ENCODE results near the gene CFHR3. TPM values are rescaled to one million over a fixed set of nuclear protein-coding genes. Genes with fewer than 3 reads are reported as not detected.
"Not testable (repeated sequence)": the region's sequence is repeated elsewhere in the genome, so short reads cannot be mapped to it uniquely, and the experiment has no call there.

The CFHR3 gene
- not detected for polyA plus RNA-seq (2013, experiment 1 of 2; ENCODE audit: insufficient read length)
- not detected for polyA plus RNA-seq (2013, experiment 2 of 2; ENCODE audit: insufficient read length)

DNA sequence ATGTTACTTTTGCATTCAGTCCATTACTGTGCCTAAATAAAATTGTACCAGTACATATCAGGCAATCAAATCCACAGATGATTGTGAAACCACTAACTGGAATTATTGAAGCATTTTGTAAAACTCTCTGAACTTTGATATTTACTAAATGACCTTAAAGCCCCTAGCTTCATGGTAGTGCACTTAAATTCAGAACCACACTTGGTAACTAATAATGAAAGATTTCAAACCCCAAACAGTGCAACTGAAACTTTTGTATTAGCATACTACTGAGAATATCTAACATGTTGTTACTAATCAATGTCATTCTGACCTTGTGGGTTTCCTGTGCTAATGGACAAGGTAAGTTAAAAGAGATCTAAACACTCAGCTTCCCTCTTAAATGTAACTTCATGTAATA, at the start of gene CFHR3:
CFHR3 (plus strand) TSS at position 238 of the 400 bp plus-strand sequence; CDS start at position 285, 47 bp downstream.
- DNase-seq = no peak

DNA sequence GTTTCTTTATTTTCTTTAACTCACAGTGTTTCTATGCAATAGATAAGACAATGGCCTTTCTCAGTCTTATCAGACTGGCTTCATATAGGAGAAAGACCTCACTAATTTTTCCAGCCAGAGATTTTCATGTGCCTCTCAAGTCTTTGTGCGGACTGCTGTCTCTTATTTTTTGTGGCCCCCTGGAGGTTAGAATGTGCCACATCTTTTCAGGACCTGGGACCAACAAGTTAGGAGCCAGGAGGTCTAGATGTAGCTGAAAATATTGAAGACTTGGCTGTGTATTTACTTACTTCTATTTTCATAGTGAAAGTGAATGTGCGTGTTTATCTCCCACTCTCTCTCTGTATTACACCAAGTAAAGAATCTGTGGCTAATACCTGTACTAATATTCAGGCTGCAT, 42.1 kb upstream of the CFHR3 start:
- DNase-seq = peak; percentile 0

DNA sequence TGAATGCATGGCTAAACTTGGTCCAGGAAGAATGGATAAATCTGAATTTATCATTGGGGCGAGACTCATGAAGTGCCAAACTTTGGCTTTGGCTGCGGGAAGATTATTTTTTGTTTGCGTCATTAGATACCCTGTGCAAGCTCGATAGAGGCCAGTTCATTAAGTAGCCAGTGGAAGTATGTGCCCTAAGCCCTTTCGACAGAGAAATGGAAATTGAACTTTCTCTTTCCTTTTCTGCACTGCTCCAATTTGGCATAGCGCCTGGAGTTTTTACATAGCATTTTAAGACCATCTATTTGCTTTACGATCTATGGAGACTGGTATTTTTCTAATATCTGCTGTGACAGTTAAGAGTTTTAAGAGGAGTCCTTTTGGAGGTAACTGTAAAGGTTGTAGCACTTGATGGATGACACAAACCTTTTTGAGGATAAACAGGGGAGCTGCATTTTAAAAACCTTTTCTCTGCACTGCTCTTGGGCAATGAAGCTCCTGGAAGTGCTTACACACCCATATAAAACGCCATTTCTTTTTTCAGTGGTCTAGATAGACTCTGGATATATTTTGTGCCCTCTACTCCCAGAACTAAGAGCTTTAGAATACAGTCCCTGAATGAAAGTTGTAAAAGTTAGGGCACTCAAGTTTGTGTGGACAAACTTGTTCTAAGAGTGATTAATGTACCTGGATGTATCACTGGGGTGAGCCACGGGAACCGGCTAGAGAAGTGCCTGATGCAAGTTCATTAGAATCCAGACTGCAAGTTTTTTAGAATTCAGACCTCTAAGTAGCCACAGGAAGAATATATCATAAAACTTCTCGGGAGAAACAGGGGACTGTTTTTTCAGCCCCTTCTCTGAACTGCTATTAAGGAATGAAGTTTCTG, 41.3 kb upstream of the CFHR3 start:
- no peak for DNase-seq

DNA sequence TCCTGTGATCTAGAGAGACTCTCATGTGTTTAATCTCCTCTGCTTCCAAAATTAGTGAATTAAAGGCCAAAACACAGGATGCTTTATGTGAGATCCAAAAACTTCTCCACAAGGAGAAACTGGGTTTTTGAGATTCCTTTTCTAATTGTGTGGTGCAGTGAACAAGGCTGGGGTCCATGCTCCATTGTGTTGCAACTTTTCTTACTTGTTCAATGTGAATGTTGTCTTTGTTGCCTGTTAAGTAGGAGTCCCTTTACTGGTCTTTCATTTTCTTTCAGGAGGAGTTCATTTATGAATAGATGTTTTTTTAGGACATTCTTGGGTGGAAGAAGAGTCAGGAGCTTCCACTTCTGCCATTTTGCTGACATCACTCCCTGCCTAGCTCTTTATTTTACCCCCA, 40.6 kb upstream of the CFHR3 start:
- no peak for DNase-seq

DNA sequence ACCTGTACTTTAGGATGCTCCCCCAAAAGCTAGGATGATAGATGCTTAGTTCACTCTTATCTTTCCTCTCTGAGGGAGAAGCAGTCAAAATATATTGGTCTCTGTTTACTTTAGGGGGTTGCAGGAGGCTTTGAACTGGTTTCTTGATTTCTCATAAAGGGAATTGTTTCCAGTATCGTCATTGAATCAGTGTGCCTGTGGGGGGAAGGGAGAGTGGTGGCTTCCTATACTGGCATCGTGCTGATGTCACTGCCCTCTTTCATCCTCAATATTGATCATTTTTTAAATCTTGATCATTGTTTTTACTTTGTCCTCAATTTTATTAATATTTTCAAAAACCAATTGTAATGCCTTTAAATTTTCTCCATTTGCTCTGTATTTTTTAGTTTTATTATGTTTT, 40.2 kb upstream of the CFHR3 start:
- no peak for DNase-seq

DNA sequence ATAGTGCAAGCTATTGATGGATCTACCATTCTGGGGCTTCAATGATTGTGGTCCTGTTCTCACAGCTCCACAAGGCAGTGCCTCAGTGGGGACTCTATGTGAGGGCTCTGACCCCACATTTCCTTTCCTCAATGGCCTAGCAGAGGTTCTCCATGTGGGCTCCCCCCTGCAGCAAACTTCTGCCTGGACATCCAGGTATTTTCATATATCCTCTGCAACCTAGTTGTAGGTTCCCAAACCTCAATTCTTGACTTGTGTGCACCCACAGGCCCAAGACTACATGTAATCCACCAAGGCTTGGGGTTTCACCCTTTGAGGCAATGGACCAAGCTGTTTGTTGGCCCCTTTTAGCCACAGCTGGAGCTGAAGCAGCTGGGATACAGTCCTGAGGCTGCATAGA, 35.9 kb upstream of the CFHR3 start:
- DNase-seq = no peak

DNA sequence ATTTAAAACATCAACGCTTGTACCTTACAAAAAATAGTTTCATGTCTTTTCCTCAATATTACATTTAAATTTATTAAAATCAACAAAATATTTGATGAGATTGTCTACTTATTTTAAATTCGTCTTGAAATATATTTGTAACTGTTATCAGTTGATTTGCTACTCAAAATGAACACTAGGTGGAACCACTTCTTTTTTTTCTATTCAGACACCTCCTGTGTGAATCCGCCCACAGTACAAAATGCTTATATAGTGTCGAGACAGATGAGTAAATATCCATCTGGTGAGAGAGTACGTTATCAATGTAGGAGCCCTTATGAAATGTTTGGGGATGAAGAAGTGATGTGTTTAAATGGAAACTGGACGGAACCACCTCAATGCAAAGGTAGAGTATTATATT, 31.4 kb upstream of the CFHR3 start:
- peak; percentile 42 for DNase-seq

DNA sequence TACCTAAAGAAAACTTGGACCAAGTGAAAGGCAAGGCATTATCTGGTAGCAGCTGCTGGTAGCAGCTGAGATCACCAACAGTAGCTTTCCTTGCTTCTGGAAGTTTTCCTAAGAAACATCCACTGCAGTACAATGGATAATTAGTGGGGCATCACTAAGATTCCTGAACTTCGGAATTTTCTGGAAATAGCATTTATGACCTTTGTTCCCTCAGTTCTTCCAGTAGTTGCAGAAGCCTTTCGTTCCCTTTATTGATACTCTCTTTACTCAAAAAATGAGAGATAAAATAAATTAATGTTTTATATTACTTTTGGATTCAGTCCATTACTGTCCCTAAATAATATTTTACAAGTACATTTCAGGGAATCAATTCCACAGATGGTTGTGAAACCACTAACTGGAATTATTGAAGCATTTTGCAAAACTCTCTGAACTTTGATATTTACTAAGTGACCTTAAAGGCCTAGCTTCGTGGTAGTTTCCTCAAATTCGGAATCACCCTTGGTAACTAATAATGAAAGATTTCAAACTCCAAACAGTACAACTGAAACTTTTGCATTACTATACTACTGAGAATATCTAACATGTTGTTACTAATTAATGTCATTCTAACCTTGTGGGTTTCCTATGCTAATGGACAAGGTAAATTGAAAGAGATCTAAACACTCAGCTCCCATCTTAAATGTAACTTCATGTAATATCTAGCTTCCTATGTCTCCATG, 9.5 kb upstream of the CFHR3 start:
- DNase-seq = not testable (repeated sequence)

DNA sequence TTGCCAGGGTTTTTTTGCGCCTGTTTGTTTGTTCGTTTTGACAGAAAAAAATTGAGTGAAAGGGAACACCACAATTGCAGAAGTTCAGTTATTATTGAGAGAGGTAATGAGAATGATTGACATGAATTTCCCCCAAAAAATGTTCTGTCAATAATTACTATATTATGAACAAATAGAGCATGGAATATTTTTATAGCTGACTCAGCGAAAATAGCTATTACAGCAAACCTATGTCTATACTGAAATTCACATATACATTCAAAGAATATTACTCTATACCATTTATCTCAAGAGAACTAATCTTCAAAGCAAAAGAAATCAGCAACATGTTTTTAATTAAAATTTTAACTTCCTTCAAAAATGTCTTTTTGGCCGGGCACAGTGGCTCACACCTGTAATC, 4.8 kb upstream of the CFHR3 start:
- not testable (repeated sequence) for DNase-seq

DNA sequence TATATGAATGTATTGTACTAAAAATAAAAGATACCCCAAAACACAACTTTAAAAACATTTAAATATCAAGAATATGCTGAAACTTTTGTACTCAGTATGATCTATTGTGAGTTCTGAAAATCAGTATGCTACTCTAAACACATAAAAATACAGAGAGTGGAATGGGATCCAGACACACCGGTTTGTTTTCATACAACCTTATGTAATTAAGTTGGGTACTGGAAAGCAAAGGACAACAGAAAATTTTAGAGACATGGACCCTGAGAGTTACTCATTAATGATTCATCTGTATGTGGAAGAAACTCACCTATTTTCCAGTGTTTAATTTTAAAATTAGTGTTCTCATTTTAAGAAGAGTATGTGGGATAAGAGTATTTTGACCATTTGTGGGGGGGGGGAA, 927 bp upstream of the CFHR3 start:
- no peak for DNase-seq

DNA sequence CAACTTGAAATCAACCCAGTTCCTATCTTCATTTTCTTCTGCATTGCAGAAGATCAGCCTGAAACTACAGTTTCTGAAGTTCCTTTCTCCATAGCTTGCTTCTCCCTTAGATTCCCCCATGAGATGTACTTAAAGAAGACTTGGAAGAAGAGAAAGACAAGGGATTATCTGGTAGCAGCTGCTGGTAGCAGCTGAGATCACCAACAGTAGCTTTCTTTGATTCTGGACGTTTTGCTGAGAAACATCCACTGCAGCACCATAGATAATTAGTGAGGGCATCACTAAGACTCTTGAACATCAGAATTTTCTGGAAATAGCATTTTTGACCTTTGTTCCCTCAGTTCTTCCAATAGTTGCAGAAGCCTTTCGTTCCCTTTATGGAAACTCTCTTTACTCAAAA, 465 bp upstream of the CFHR3 start:
- no peak for DNase-seq

DNA sequence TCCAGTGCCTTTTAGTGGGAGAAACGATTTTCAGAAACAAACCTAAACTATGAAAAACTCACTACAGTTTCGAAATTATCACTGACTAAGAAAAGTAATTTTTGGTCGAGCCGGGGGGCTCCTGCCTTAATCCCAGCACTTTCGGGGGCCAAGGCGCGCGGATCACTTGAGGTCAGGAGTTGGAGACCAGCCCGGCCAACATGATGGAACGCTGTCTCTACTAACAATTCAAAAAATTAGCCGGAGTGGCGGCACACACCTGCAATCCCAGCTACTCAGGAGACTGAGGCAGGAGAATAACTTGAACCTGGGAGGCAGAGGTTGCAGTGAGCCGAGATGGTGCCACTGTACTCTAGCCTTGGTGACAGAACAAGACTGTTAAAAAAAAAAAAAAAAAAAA, 3.0 kb downstream of the CFHR3 start:
- no peak for DNase-seq

DNA sequence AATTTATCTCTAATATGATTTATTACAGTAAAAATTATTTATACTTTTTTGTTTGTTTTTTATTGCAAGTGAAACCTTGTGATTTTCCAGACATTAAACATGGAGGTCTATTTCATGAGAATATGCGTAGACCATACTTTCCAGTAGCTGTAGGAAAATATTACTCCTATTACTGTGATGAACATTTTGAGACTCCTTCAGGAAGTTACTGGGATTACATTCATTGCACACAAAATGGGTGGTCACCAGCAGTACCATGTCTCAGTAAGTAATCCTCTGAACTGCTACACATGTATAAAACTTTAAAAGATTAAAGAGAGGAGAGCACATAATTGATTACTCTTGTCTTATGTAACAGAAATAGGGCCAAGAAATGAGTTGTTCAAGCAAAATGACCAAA, 4.5 kb downstream of the CFHR3 start:
- no peak for DNase-seq

DNA sequence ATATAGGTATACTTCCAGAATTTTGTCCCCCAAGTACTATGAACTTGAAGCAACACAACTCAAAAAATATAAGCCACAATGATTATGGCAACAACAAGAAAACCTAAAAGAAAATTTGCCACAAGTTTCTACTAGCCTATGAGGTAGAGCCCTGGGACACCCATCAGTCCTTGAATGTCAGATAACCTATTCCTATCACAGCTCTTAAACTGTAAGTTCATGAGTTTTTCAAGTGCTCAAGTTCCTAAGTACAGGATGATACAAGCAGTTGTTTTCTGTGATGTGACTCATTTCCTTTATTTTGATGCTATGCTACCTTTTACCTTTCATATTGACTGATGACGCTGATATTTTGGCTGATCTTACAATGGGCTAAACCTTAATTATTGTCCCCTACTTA, 16.6 kb downstream of the CFHR3 start:
- not testable (repeated sequence) for DNase-seq

DNA sequence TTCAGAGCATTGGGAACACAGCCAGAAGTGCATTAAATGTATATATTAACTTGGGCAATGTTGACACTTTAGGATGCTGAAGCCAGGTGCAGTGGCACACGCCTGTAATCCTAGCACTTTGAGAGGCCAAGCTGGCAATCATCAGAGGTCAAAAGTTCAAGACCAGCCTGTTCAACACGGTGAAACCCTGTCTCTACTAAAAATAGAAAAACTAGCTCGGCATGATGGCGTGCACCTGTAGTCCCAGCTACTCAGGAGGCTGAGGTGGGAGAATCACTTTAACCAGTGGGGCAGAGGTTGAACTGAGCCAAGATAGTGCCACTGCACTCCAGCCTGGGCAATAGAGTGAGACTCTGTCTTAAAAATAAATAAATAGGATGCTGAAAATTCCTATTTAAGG, 19.5 kb downstream of the CFHR3 start:
- DNase-seq = not testable (repeated sequence)

DNA sequence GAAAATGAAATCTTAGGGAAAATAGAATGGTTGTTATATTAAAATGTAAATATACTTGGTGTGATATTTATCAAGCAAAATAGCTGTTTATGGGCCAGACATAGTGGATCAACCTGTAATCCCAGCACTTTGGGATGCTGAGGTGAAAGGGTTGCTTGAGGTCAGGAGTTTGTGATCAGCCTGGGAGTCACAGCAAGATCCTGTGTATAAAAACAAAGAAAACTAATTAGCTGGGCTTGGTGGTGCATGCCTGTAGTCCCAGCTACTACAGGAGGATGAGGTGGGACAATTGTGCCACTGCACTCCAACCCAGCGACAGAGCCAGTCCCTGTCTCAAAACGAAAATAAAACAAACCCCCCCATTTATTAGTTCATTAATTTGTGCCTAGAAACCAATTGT, 23.3 kb downstream of the CFHR3 start:
- DNase-seq = no peak

DNA sequence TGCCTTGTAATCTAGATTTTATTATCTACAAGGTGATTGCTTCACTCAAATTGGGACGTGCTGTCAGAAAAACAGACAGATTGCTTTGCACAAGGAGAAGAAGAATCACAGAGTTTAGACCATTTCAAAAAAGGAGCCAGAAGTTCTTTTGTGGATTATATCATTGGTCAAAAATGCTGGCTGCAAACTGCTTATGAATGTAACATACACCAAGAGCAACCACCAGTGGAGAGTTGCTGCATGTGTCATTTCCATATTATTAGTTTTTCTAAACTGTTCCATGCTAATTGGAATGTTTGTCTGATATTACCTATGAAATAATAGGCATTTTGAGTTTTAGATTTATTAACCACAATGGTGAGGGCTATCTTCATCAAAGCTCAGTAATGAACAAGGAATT, 27.3 kb downstream of the CFHR3 start:
- peak; percentile 8 for DNase-seq

DNA sequence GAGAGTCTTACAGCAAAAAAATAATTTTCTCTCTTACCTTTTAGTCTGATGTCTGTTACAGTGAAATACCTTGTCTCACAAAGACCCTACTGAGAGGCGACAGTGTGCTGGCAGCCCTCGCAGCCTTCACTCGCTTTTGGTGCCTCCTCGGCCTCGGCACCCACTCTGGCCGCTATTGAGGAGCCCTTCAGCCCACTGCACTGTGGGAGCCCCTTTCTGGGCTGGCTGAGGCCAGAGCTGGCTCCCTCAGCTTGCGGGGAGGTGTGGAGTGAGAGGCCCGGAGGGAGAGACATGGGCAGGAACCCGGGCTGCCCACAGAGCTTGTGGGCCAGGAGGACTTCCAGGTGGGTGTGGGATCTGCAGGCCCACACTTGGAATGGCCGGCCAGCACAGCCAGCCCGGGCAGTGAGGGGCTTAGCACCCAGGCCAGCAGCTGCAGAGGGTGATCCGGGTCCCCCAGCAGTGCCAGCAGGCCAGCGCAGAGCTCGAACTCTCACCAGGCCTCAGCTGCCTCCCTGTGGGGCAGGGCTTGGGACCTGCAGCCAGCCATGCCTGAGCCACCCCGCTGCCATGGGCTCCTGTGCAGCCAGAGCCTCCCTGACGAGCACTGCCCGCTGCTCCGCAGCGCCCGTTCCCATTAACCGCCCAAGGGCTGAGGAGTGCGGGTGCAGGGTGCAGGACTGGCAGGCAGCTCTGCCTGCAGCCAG, 34.0 kb downstream of the CFHR3 start:
- no peak for DNase-seq

DNA sequence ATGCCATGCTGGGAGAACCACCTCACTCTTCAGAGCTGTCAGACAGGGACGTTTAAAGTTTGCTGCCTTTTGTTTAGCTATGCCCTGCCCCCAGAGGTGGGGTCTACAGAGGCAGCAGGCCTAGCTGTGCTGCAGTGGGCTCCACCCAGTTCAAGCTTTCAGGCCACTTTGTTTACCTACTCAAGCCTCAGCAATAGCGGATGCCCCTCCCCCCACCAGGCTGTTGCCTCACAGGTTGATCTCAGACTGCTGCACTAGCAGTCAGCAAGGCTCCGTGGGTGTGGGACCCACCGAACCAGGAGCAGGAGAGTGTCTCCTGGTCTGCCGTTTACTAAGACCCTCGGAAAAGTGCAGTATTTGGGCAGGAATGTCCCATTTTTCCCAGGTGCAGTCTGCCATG, 42.8 kb downstream of the CFHR3 start:
- not testable (repeated sequence) for DNase-seq

DNA sequence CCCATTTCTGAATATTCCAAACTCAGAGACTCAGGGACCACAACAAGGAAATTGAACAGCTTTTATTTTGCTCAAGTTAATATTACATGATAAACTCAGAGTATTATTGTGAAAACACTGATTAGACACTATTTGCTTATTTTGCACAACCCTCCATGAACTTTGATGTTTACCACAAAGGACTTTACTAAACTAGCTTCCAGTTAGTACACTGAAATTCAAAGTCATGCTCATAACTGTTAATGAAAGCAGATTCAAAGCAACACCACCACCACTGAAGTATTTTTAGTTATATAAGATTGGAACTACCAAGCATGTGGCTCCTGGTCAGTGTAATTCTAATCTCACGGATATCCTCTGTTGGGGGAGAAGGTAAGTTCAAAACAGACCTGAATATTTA, 44.9 kb downstream of the CFHR3 start, which contains the start of gene CFHR1:
CFHR1 (plus strand) TSS at position 201 of the 400 bp plus-strand sequence; CDS start at position 315, 114 bp downstream.
- not testable (repeated sequence) for DNase-seq

DNA sequence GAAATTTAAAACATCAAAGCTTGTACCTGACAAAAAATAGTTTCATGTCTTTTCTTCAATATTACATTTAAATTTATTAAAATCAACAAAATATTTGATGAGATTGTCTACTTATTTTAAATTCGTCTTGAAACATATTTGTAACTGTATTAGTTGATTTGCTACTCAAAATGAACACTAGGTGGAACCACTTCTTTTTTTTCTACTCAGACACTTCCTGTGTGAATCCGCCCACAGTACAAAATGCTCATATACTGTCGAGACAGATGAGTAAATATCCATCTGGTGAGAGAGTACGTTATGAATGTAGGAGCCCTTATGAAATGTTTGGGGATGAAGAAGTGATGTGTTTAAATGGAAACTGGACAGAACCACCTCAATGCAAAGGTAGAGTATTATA, 53.2 kb downstream of the CFHR3 start:
- DNase-seq = peak; percentile 79

Measured in fibroblast of skin of scalp (primary cell).